GM10266 (cell line): ENCODE data around the gene ZNF672.

Source experiments
- DNase-seq: peaks from one replicate; pipeline ENCODE4 v3.0.0; 2012; ENCODE audit errors: extremely low spot score
- CTCF ChIP-seq: IDR thresholded peaks from 2 replicates; pipeline ENCODE4 v1.5.1; 2012; ENCODE audit warnings: mild to moderate bottlenecking, low read depth; ENCODE audit not compliant: control insufficient read depth, insufficient read depth; ENCODE audit errors: missing control alignments

ZNF672 gene

GRCh38 chr1:248894837-248895236 lies 56.8 kb downstream of the ZNF672 start:
- DNase-seq: no peak

GRCh38 chr1:248897412-248898337 lies 59.7 kb downstream of the ZNF672 start:
- no peak for TF ChIP-seq CTCF
- no peak for DNase-seq

More at GRCh38 chr1:248894837-248895236, 56.8 kb downstream of the ZNF672 start:
- no peak for TF ChIP-seq CTCF
